Astrocyte of the spinal cord (primary cell): ENCODE measurements around the gene CCDC77.
"Not testable (repeated sequence)": the region's sequence is repeated elsewhere in the genome, so short reads cannot be mapped to it uniquely, and the experiment has no call there.

ENCODE experiments used
- DNase-seq: peaks from one replicate; pipeline ENCODE4 v3.0.0; 2011; ENCODE audit warnings: low read depth, low spot score
- H3K4me3 ChIP-seq: 2 replicates; pipeline ENCODE4 v1.5.1; 2011; ENCODE audit warnings: low read depth, mild to moderate bottlenecking, low read length, moderate library complexity
- in situ Hi-C: cut with HindIII; loops from 2 replicates; pipeline ENCODE4 v1.10.0; 2017; ENCODE audit warnings: low sequenced_read_pairs
- TF ChIP-seq, protein P1 (sequence below): IDR thresholded peaks from 2 replicates; pipeline ENCODE4 v1.5.1; 2012; ENCODE audit warnings: low read depth, mild to moderate bottlenecking, low read length, inconsistent platforms

CCDC77 gene

GRCh38 chr12:401235-402028, at the start of gene CCDC77:
Gene CCDC77 (plus strand): TSS chr12:401644. CDS start chr12:409384, 7,740 bp downstream.
- in situ Hi-C loops, result no loop called here
- TF ChIP-seq, protein P1, sequence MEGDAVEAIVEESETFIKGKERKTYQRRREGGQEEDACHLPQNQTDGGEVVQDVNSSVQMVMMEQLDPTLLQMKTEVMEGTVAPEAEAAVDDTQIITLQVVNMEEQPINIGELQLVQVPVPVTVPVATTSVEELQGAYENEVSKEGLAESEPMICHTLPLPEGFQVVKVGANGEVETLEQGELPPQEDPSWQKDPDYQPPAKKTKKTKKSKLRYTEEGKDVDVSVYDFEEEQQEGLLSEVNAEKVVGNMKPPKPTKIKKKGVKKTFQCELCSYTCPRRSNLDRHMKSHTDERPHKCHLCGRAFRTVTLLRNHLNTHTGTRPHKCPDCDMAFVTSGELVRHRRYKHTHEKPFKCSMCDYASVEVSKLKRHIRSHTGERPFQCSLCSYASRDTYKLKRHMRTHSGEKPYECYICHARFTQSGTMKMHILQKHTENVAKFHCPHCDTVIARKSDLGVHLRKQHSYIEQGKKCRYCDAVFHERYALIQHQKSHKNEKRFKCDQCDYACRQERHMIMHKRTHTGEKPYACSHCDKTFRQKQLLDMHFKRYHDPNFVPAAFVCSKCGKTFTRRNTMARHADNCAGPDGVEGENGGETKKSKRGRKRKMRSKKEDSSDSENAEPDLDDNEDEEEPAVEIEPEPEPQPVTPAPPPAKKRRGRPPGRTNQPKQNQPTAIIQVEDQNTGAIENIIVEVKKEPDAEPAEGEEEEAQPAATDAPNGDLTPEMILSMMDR, result peak; percentile 35
- H3K4me3 ChIP-seq, result peak within 1 kb of the TSS; percentile 92
- DNase-seq, result peak; percentile 90

- in situ Hi-C loops, result no loop called here
- TF ChIP-seq, protein P1, result no peak
- peak; percentile 26 for DNase-seq
- H3K4me3 ChIP-seq, result no peak overlapping the region
Observed at GRCh38 chr12:356276-356988, 45.0 kb upstream of the CCDC77 start.

DNA sequence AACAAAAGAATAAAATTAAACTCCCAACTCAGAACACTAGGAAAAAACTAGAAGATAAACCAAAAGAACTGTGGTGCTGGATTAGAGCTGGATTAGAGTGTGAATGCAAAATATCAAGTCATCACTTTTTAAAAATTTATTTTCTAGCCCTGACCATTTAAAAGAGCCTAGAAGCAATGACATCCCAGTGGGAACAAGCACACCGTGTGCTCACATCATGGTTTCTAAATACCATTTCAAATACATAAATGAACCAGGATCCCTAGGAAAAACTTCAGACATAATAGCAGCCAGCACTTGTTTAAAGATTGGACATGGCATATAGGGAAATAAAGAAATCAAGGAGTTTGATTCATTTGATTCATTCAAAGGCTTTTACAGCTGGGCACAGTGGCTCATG, 42.4 kb upstream of the CCDC77 start:
- in situ Hi-C loops, result no loop called here
- no peak overlapping the region for H3K4me3 ChIP-seq
- TF ChIP-seq, protein P1, result no peak
- DNase-seq, result no peak

GRCh38 chr12:366820-367219, 34.6 kb upstream of the CCDC77 start:
- no peak for DNase-seq
- H3K4me3 ChIP-seq, result no peak overlapping the region
- TF ChIP-seq, protein P1, result no peak
- in situ Hi-C loops, result no loop called here

- DNase-seq, result no peak
- no peak overlapping the region for H3K4me3 ChIP-seq
- TF ChIP-seq, protein P1, result no peak
- in situ Hi-C loops, result no loop called here
Observed at GRCh38 chr12:367972-368371, 33.5 kb upstream of the CCDC77 start.

DNA sequence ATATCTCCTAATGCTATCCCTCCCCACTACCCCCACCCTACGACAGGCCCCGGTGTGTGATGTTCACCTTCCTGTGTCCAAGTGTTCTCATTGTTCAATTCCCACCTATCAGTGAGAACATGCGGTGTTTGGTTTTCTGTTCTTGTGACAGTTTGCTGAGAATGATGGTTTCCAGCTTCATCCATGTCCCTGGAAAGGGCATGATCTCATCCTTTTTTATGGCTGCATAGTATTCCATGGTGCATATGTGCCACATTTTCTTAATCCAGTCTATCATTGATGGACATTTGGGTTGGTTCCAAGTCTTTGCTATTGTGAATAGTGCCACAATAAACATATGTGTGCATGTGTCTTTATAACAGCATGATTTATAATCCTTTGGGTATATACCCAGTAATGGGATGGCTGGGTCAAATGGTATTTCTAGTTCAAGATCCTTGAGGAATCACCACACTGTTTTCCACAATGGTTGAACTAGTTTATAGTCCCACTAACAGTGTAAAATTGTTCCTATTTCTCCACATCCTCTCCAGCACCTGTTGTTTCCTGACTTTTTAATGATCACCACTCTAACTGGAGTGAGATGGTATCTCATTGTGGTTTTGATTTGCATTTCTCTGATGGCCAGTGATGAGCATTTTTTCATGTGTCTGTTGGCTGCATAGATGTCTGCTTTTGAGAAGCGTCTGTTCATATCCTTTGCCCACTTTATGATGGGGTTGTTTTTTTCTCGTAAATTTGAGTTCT, 30.5 kb upstream of the CCDC77 start:
- H3K4me3 ChIP-seq, DNase-seq, in situ Hi-C loops: not testable (repeated sequence)
